Activated naive CD4-positive, alpha-beta T cell treated with Interleukin-2 at 50 U/mL for 16 hours (primary cell): ENCODE measurements around the gene ACO2.
"Not testable (repeated sequence)": the region's sequence is repeated elsewhere in the genome, so short reads cannot be mapped to it uniquely, and the experiment has no call there.

Experiments
- DNase-seq: peaks from one replicate; pipeline ENCODE4 v3.0.0-alpha.2; 2020

Gene ACO2

DNA sequence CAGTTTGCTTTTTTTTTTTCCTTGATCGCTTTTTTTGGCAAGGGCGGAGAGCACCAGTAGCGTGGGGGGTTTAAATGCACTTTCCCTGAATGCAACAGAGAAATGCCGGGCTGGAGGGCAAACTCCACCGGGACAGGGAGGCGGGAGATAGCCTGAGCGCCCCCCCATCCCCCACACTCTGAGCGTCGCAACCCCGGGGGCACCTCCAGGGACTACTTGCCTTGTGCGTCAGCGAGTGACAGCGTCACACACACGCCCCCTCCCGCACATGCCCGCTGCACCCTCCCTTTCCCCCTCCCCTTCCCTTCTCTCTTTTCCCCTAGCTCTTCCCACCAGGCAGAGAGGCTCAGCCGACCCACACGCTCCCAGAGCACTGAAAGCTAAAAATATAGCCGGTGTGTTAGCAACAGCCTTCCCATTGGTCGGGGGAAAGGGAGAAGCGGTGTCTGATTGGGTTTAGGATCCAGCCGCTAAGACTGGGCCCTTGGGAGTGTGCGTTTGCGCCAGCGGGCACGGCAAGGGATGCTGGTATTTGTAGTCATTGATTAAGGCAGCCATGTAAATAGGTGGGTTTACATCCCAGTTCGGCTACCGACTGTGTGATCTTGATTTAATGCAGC is 20.6 kb upstream of the ACO2 start:
- DNase-seq: peak; percentile 91

DNA sequence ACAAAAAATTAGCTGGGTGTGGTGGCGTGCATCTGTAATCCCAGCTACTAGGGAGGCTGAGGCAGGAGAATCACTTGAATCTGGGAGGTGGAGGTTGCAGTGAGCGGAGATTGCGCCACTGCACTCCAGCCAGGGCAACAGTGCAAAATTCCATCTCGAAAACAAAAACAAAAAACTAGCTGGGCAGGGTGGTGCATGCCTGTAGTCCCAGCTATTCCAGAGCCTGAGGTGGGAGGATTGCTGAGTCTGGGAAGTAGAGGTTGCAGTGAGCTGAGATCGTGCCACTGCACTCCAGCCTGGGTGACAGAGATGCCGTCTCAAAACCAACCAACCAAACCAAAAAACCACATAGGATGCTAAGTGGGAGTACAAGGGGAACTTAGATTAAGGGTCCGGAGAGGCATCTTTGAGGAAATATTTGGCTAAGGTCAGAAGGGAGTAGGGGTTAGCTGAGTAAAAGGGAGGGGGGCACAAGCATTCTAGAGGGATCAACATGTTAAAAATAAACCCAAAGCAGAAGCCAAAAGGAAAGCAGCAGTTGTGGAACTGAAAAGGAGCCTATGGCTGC is 10.7 kb upstream of the ACO2 start:
- no peak for DNase-seq

DNA sequence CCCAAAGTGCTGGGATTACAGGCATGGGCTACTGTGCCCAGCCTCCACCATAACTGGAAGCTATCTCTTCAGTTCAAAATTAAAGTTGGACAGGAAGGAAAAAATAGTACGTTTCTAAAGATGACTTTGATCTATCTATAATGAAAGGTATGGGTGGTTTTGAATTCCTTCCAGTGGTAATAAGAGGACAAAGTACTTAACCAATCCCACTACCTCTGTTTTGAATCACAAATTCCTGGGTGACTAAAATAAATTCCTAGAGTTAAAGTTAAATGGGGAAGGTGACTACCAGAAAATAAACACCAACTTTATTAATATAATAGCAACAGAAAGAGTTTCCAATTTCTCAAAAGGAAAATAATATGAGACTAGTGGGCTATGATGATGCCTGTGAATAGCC is 9.5 kb upstream of the ACO2 start:
- DNase-seq: no peak

DNA sequence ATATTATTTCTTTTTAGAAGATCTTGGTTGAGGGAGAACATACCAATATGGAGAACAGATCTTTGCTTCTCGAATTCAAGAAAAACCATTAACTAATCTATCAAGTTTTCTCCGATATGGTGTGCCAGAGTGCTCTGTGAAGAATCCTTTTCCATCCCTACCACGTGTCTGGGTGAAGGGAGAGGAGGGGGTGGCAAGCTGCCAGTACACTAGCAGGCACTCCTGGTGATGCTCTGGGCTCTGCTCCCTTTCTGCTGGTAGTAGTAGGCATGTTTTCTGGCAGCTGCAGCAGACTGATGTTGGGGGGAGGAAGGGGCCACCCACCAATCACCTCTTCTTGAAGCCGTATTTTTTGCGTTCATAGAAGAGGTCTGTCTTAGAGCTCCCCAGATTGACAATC is 8.8 kb upstream of the ACO2 start:
- not testable (repeated sequence) for DNase-seq

DNA sequence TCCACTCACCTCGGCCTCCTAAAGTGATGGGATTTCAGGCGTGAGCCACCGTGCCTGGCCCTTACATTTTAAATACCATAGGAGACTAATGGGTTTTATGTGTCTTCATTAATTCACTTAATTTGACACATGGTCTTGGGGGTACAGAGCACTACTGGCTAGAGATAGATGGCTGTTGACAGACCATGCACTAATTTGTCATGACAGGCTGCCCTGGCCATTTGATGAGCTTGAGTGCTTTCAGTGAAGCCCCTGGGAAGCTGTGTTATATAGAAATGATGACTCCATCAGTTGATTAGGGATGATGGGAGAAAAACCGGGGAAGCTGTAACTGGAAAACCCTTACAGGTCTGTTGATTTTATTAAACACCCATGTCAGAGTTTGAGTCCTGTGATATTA is 7.0 kb upstream of the ACO2 start:
- DNase-seq: no peak

DNA sequence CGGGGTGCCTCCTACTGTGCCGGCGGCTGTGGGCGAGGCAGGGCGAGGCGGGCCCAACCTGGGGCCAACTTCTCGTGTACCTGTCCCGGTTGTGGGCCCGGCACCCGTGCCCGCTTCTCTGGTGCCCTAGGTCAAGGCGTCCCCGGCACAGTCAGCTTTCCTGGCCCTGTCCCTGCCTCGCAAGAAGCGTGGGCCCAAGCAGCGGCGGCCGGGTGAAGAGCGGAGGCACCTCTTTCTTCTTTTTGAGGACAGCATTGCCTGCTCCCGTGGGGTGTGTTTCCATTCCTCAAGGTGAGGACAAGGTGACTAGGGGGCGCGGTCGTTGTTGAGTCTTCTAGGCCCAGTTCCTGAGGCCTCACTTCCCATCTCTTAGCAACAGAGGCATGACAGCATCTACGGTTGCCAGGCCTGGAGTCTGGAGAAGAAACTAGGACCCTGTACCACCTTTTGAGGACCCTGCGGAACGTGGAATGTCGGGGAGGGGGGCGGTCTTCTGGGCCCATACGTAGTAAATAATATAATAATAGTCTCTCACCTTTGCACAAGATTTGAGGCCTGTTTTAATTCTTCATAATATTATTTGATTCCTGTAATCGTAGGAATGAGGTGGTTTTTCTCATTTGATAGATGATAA is 418 bp downstream of the ACO2 start:
- DNase-seq: no peak

DNA sequence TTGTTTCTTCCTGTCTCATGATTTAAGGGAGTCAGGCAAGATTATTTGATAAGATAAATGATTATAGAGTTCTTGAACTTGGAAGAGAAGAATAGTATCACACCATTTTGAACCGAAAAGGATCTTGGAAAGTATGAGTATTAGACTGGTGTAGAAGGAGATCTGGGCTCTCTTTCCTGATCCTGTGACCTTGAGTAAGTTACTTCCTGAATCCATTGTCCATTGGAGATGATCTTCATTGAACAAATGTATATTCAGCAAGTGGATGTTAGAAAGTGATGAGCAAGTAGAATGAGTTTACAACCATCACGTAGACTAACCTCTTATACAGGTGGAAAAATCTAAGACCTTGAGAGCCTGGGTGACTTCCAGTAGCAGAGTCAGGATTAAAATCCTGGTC is 2.0 kb downstream of the ACO2 start:
- DNase-seq: no peak

DNA sequence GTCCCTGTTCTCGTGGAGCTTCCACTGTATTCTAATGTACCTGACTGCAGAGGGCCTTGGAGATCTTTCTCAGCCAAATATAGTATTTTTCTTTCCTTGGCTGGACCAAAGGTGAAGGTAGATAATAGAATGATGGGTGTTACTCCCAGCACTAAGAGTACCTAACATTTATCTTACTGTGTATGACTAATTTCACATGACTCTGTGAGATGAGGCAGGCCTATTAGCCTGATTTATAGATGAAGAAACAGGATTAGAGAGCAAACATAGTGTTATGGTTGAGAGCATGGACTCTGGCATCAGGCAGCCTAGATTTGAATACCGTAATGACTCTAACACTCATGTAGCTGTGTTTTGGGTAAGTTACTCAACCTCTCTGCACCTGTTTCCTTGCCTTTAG is 2.7 kb downstream of the ACO2 start:
- no peak for DNase-seq

DNA sequence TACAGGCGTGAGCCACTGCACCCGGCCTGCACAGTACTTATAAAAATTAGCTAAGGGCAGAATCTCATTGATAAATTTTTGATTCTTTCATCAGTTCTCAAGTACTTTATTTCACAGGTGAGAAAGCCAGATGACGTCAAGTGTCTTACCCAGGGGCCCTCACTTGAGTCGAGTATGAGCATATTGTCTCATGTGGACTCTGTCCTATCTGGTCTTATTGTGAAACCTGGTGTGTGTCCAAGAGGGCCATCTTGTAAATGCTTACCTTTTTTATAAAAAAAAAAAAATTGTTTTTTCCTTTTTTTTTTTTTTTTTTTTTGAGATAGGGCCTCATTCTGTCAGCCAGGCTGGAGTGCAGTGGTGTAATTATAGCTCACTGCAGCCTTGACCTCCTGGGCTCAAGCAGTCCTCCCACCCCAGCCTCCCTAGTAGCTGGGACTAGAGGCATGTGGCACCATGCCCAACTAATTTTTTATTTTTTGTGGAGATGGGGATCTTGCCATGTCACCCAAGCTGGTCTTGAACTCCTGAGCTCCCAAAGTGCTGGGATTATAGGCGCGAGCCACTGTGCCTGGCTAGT is 6.0 kb downstream of the ACO2 start:
- no peak for DNase-seq

DNA sequence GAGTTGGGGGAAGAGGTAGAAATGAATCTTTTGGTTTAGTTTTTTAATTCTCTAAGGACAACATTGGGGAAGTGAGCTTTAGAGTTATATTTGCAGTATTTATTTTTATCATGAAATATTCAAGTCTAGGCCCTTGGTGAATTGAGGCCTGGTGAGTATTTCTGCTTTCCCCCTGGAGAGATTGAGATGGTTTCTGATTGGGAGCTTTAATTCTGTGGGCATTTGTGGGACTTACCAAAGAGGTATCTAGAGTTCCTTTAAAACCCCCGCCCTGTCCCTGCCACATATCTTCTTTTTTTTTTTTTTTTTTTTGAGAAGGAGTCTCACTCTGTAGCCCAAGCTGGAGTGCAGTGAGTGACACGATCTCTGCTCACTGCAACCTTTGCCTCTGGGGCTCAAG is 9.6 kb downstream of the ACO2 start:
- no peak for DNase-seq

DNA sequence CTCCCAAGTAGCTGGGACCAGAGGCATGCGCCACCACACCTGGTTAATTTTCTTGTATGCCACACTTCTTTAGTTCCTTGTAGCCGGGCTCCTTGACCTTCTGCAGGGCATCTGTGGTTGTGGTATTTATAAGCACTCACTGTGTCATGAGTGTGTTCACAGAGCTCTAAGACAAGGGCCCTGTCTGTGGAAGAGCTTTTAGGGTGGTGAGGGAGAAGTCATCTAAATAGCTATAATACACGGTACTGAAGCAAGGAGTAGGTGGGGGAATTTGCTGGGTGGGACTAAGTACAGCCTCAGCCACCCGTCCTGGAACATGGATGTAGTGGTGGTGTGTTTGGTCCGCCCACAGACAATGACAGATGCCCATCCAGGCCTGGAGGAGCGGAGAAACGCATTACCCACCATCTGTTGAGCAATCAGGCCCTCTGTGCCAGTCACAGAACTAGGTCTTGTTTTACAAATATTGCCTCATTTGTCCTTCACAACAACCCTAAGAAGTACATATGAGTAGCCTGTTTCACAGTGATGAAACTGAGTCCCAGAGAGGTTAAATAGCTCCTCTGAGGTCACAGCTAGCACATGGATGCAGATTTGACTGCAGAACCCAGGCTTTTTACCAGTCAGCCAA is 10.1 kb downstream of the ACO2 start:
- no peak for DNase-seq

DNA sequence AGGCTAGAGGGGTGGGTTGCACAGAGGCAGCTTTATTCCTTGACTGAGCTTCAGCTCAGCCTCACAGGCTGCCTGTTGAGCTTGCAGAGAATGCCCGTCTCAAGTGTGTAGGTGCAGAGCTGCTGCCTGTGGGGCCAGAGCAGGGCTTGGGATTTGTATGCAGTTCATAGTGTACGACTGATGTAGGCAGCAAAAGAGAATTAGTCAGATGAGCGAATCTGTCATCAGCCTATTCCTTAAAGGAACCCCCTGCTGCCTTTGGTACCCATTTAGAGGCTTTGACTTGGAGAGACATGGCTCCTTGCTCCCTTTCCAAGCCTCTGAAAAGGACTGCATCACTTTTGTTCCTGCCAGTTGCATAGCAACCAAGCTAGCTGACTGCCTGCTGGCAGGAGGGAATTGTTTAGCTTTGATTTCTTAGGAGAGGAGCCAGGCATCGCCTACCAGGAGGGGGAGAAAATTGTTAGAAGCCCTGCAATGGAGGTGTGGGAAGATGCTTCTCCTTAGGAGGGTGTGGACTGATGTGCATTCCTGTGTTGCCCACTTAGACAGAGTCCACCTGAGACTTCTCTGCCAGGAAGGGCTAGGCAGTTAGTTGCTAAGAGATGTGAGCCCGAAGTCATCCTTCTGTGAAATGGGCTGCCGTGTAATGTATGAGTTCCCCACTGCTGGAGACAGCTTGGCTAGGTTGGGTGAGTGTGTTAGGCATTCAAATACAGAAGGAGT is 10.9 kb downstream of the ACO2 start:
- DNase-seq: no peak

DNA sequence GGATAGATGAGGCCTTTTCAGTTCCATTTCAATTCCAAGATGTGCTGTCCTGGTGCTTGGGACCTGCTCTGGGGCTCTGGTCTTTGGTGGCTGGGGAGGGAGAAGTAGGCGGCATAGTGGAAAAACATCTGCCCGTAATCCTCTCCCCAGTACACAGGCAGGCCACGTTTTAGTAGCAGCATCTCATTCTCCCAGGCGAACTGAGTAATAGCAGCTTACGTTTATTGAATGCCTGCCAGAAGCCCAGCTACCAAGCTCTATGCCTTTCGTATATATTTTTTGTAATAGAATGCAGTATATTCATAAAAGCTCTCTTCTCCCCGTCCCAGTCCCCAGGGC is 11.4 kb downstream of the ACO2 start:
- DNase-seq: no peak

DNA sequence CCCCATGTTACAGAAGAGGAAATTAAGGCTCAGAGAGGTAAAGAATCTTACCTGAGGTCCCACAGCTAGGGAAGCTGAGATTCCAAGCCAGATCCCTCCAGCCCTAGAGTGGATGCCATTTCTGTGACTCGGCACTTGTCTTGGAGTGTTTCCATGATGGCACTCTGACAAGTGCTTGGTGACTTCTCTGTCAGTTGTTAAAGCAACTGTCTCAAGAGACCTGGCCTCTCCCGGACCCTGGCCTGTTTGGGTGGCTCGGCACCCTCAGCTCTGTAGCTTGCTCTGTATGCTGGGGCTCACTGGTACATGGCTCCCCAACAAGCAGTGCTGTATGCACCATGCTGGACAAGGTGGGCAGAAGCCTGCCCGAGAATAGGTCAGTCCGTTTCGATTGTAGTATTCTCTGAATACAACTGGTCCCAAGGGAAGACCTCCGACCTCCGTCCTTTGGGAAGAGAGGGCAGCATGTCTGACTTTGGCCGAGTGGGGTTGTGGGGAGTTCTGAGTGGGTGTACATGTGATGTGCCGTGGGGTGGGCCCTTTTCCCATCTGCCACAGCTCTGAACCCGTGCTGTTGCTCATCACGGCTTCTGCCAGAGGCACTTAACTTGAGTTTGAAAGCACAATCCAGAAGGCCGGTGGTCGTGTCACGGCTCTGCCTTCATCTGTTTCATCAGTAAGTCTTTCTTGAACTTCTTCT is 12.4 kb downstream of the ACO2 start:
- no peak for DNase-seq

DNA sequence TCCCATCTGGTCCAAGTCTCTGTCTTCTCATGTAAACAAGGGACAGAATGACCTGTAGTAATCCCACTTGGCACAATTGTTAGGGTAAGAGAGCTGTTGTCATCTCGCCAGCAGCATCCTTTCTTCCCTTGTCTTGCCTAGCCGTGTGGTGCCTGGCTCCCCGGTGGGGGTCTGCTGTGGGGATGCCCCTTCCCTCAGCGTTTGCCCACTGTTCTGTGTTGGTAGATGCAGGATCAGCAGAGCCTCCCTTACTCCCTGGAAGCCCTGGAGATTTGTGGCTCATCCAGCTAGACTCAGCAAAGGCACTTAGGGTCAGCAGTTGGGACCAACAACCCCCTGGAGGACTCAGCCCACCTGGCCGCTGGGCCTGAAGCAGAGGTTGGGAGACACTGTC is 13.0 kb downstream of the ACO2 start:
- DNase-seq: no peak

DNA sequence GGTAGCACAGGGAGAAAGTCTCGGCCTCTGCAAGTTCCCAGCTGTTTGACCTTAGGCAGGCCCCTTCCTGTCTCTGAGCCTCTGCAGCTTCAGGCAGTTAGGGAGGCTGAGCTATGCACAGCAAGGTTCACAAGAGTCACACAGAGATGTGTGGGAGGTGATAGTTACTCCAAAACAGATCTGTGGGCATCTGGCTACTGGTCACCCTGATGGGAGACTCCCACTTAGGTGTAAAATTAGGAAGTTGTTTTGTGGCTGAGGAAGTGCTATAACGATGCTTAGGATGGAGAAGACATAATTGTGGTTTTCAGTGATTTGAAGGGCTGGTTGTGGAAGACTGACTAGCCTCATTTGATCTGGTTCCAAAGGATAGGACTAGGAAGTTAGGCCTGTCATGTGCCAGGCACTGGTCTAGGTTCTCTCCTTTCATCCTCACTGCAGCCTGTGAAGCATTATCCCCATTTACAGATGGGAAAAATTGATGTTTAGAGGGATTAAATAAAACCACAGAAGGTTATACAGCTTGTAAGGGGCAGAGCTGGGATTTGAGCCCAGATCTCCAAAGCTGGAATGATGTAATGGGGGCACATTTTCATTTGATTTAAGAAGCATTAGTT is 13.5 kb downstream of the ACO2 start:
- no peak for DNase-seq

DNA sequence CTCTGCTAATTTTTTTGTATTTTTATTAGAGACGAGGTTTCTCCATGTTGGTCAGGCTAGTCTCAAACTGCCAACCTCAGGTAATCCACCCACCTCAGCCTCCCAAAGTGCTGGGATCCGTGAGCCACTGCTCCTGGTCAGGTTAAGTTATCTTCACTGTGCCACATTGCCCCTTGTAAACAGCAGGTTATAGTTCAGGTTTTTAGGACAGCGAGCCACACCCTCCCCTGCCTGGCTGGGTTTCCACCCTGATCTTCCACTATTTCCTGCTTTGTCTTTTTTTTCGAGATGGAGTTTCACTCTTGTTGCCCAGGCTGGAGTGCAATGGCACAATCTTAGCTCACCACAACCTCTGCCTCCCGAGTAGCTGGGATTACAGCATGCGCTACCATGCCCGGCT is 16.1 kb downstream of the ACO2 start:
- no peak for DNase-seq

DNA sequence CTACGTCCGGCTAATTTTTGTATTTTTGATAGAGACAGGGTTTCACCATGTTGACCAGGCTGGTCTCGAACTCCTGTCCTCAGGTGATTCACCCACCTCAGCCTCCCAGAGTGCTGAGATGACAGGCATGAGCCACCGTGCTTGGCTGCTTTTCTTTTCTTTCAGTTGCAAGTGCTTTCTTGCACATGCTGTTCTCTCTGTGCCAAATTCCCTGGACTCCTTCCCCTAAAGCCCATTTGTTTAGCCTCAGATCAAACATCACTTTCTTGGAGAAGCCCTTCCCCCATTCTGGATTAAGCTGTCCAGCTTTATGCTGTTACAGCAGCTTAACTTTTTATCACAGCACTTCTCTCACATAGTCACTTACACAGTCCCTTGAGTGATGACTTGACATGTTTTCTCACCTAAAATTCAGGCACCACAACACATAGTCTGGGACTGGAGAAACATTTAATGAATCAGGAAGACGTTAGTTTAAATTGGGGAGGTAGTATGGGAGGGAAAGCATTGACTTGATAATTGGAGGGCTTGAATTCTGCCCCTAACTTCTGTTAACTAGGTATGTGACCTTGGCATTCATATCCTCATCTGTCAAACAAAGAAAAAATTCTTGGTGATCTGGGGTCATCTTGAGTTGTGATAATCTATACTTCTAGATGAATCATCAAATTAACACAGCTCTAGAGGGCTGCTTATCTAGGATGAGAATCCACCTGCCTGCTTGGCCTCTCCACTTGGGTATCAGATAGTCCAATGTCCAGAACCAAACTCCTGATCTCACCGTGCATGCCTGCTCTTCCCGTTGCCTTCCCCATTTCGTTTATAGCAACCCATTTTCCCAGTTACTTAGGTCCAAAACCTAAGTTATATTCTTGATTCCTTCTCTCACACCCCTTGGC is 18.4 kb downstream of the ACO2 start:
- DNase-seq: no peak

DNA sequence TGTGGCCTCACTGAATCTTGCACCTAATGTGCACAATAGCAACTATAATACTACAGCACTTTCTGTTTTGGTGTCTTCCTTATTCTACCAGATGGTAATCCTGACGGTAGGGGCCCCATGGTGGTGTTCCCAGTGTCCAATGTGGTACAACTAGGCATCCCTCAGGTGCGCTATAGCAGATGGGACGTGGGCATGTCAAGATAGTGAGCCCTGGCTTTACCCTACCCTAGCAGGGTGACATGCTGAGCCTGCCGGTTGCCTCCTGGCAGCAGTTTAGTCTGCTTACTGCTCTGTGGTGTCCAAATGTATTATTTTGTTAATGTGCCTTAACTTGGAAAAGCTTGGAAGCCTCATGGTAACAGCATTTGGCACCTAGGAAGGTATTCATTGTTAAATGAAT is 19.2 kb downstream of the ACO2 start:
- no peak for DNase-seq

DNA sequence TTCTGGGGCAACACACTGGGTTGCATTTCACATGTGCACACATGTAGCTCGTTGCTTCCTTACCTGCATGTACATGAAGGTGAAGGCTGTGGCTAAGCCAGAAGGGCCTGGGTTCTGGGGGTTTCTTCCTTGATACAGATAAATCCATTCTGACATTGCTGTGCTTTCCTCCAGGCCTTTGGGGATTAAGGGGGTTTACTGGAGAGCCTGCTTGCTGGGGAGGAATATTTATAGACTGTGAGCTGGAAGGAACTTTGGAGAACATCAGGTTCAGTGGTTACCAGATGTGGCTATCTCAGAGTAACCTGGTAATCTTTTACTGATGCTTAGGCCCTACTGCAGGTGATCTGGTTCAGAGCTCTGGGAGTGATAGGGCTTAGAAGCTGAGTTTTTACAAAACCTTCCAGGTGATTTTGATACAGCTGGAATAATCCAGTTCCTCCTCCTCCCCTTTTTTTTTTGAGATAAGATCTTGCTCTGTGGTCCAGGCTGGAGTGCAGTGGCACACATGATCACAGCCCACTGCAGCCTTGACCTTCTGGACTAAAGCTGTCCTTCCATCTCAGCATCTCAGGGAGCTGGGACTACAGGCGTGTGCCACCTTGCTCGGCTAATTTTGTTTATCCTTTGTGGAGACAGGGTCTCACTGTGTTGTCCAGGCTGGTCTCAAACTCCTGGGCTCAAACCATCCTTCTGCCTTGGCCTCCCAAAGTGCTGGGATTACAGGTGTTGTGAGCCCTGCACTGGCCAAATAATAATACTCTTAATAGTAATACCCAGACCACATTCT is 19.9 kb downstream of the ACO2 start:
- DNase-seq: no peak
